Measurements from ENCODE around the gene COMP.
"Not testable (repeated sequence)": the region's sequence is repeated elsewhere in the genome, so short reads cannot be mapped to it uniquely, and the experiment has no call there.

Gene COMP

DNA sequence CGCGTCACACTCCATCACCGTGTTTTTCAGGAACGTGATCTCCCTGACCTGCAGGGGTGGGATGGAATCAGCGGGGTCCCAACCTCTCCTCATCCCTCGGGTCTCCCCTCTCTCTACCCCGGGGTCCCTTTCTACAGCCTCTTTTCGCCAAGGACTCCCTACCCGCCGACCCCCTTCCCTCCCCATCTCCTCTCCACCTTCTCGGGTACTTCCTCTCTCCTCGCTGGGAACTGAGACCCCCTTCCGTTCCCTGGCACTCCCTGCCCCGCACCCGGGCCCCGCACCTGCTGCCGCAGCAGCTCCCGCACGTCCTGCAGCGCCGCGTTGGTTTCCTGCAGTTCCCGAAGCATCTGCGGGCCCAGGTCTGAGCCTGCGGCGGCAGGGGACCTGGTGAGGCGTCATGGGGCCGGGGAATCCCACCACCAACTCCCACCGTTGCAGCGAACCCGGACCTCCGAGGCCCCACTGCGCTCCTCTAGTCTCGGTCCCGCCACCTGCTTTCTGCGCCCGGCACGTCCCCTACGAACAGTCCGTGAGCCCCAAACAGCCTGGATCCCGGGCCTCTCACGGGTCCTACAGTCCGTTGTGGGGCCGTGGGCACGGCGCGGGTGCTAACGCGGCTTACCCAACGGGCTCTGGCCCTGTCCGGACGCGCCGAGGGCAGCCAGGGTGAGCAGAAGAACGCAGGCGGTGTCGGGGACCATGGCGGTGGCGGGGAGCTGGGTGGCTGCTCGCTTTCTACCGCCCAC lies at the start of gene COMP:
COMP (minus strand) TSS at position 740 of the 749 bp plus-strand sequence; CDS start at position 704, 36 bp downstream.
- DNase-seq = no peak

DNA sequence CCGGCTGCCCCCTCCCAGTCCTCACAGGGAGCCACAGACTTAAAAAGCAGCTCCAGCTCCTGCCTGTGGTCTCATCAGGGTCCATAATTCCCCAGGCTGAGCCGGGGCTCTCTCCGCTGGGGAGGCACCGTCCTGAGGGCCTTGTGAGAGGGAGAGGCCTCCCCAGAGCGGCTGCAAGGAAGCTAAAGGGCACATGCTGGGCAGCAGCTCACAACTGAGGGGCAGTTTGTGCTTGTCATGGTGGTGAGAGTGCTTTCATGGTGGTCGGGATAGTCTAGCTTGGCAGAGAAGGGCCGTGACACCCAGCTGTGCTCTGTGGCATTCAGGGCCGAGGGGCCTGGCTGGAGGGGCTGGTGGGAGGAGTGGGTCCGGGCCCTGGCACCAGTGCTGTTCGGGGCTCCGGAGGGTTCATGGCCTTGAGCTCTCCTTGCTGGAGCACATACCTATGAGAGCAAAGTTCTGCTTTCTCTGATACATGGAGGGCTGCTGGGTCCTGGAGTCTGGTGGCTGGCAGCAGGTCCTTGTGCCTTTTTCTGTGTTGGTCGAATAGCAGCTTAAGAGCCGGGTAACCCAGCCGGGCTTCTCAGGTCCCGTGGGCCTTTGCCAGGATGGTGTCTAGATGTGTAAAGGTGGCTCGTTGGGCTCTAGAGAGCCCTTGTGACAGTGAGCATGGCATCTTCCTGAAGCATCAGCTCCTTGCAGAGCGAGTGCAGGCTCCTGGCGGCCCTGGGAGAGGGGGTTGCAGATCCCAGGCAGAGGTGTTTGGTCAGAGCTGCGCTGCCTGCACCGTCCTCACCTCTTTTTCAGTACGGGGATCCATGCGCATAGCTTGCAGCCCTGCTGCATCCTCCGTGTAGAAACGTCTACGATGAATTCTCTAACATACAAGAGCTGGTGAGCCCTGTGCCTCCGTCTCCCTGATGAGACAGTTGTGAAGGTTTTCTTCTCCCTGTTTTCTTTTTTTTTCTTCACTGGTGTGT lies 49.5 kb upstream of the COMP start:
- no peak for DNase-seq

DNA sequence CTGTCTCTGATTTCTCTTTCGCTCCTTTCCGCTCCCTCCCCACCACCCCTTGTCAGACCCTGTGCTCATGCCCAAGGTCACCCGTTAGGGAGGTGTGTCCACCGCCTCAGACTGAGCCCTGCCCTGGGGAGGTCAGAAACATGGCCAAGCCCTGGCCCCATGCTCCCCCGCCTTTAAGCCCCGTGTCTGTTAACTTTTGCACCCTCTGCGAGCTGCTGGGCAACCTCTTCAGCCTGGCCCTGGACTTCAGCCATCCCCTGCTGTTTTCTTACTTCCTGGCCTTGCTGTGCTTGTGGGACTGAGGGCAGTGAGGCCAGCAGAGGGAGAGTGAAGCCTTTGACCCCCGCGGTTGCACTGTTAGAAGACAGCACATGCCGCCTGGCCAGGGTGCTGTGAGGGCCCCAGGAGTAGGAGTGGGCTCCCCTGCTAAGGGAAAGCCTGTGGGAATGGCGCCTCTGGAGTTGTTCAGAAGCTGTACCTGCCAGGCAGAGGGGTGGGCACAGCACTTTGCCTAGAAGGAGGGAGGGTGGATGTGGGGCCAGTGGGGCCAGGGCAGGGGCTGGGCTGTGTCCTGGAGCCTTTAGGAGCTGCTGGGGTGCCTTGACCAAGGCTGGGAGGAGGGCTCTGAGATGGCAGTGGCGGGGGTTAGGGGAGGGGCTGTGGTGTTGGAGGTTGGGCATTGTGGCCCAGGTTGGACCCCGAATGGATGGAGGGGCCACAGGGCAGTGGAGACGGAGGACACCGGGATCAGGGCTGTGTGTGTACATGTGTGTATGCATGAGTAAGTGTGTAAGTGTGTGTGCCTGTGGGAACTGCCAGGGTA lies 48.6 kb upstream of the COMP start:
- no peak for DNase-seq

DNA sequence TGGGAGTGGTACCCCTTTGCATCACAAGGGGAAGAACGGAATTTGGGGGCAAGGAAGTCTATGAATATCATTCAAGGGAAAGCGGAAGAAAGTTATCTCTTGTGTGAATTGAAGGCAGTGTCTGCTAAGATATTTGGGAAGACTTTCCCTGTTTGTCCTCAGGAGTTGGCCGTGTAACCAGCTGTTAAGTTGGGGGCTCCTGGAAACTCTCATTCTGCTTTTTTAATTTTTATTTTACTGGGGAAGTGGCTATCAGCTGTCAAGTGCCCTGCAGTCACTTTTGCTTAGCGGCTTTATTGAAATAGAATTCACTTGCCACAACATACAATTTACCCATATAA lies 43.5 kb upstream of the COMP start:
- DNase-seq = no peak

DNA sequence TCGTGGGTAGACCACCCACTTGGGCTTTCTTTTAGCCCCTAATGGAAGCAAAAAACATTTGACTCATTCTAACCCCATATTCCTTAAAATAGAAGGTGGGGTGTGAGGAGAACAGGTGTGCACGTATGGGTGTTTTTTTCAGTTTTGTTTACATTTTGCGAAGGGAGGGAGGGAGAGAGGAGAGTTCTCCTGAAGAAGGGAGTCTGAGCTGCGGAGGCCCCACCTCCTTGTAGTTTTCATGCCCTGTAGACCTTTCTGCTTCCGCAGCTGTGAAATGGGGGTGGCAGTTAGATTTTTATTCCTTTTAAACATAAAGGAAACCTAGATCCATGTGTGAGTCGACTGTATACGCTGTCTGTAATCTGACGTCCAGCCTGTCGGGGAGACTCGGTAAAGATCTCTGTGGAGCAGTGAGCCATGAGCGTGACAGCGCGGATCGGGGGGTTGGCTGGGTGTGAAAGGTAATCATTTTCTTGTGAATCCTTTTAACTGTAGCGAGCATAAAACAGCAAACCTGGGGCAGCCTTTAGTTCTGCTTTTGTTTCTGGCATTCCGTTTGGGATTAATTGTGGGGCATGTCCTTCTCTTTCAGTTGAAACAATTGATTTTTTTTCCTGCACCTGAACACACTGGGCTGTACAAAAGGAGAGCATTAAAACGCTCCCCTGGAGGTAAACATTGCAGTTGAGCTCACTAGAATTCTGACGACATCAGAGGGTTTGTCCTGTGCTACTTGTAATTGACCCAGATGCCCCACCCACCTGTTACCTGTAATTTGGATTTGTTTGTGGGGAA lies 42.9 kb upstream of the COMP start:
- no peak for DNase-seq

DNA sequence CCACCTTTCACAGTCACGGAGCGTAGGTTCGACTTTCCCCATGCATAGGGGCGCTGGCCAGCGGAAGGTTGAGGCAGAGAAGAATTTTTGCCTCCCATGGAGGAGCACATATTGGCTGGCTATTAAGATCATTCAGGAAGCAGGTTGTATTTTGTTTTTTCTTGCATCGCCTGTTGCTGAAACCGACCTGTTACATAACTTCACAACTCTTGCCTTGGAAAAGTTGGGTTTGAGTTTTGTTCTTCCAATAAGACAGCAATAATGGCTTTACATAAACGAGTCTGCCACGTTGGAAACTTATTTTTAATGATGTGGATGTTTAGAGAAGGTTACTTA lies 42.0 kb upstream of the COMP start:
- no peak for DNase-seq

DNA sequence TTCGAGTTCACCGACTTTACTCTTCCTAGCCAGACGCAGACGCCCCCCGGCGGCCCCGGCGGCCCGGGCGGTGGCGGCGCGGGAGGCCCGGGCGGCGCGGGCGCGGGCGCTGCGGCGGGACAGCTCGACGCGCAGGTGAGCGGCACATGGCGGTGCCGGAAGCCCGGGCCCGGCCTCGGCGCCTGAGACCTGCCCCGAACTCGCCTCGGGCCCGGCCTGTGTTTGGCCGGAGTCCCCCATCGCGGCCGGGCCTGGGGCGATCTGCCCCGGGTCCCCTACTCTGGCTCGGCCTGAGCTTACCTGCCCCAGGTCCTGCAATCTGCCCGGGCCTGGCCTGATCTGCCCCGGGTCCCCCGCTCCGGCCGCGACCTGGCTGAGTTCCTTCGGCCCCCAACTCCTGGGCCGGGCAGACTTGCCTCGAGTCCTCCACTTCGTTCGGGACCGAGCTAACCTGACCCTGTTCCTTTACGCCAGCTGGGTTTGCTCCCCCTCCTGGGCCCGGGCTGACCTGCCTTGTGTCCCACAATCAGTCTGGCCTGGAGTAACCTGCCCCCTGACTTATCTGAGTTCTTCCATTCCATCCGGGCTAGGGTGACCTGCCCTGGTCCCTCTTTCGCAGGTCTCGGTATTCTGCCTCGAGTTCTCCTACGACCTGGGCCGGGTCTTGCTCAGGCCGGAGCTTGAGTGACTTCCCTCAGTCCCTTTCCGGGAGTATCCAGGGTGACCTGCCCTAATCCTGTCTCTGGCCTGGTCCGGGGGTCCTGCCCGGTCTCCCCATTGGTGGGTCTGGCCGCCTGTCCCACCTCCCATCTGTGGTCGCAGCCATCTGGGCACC lies 41.4 kb upstream of the COMP start:
- DNase-seq = no peak

DNA sequence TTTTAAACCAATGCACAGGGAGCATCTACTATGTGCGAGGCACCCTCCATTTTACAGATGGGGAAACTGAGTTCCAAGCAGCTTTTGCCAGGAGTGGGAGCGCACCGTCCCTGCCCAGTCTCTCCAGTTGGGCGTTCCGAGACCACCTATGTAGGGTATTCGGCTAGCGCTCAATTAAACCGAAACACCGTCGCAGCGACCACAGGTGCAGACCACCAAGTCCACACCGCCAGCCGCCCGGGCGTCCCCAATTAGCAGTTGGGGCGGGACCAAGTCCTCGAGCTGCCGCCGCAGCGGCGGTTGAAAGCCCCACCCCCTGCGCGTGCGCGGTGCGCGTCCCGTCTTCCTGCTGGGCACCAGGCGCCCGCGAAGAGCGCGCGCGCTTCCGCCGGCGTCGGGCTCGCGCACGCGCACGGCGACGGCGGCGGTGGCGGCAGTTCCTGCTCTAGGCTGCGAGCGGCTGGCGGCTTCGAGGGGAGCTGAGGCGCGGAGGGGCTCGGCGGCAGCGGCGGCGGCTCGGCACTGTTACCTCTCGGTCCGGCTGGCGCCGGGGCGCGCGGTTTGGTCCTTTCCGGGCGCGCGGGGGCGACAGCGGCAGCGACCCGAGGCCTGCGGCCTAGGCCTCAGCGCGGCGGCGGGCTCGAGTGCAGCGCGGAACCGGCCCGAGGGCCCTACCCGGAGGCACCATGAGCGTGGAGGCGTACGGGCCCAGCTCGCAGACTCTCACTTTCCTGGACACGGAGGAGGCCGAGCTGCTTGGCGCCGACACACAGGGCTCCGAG lies 40.6 kb upstream of the COMP start, which contains the start of gene UPF1:
UPF1 (plus strand) TSS at position 436 of the 782 bp plus-strand sequence; CDS start at position 687, 251 bp downstream.
- peak; percentile 98 for DNase-seq

DNA sequence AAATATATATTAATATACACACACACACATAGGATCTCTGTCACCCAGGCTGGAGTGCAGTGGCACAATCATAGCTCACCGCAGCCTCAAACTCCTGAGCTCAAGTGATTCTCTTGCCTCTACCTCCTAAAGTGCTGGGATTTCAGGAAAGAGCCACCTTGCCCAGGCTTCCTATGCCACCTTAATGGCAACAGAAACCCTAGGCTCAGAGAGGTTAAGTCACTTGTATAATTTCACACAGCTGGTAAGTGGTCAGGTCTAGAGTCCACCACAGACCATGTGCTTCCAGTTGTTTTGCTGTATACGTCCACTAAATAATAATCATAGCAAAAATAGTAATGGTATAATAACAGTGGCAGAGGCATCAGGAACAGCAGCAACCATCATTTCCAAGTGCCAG lies 39.4 kb upstream of the COMP start:
- DNase-seq = no peak

DNA sequence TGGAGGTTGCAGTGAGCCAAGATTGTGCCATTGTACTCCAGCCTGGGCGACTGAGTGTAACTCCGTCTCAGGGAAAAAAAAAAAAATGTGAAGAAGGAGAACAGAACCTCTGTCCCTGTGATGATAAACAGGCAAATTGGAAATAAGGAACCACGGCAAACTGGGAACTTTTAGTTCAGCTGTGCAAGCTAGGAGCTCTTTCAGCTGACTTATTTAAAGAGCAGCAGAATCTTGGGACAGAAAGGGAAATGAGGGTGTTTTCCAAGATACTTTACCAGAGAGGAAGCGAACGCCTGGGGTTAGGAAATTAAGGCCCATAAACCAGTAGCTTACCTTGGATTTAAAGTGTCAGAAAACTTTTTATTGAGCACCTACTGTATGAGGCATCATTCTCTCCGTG lies 37.7 kb upstream of the COMP start:
- DNase-seq = no peak

DNA sequence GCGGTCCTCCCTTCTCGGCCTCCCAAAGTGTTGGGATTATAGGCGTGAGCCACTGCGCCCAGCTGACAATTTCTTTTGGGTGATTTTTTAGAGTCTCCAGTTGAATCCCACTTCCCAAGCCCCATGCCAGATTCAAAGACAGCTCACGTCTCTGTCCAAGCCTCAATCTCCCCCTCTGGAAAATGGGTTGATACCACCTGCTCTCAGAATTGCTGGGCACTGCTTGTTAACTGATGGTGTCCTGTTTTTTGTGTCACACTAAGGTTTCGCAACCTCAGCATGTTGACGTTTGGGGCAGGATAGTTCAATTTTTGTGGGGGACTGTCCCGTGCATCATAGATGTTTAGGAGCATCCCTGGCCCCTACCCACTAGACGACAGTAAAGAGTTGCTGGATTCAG lies 26.5 kb upstream of the COMP start:
- DNase-seq = no peak

DNA sequence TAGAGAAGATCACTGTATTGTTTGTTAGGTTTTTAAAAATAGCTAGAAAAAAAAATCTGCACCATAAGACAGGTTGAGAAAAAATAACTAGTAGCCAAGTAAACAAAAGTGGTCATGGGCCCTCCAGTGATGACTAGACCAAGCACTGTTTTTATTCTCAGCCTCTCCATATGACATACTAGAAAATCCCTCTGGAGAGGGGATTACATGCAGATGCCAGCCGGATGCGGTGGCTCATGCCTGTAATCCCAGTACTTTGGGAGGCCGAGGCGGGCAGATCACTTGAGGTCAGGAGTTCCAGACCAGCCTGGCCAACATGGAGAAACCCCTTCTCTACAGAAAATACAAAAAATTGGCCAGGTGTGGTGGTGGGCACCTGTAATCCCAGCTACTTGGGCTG lies 25.5 kb upstream of the COMP start:
- DNase-seq = not testable (repeated sequence)

DNA sequence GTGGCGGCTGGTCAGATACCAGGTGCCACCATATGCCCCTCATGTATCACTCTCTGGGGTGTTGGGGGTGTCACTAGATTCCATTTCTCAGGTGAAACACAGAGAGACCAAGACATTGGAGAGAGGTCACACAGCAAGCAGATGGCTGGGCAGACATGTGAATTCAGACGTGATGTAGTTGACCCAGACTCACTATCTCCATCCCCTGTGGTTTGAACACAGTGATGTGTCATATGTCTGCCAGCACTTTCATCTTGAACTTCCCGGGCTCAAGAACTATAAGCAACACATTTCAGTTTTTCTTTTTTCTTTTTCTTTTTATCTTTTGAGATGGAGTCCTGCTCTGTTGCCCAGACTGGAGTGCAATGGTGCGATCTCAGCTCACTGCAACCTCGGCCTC lies 24.6 kb upstream of the COMP start:
- no peak for DNase-seq

DNA sequence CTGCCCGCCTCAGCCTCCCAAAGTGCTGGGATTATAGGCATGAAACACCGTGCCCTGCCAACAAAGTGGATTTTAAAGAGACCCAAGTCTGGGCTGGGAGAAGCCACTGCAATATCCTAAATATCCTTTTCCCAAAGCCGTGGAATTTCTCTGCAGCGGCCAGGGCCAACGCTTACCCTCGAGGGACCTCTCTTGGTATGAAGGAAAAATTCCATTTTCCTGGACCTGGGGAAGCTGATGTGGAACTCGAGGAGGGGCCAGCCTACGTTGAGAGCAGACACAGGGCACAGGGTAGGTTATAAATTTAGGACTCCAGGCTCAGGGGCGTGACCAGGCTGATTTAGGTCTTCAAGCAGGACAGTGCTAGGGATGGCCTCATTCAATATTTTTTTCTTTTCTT lies 23.0 kb upstream of the COMP start:
- DNase-seq = no peak

DNA sequence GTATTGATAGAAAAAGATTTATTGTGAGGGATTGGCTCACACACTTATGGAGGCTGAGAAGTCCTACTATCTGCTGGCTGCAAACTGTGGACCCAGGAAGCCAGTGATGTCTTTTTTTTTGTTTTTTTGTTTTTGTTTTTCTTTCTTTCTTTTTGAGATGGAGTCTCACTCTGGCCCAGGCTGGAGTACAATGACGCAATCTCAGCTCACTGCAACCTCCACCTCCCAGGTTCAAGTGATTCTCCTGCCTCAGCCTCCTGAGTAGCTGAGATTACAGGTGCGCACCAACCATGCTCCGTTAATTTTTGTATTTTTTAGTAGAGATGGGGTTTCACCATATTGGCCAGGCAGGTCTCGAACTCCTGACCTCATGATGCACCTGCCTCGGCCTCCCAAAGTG lies 20.5 kb upstream of the COMP start:
- DNase-seq = not testable (repeated sequence)

DNA sequence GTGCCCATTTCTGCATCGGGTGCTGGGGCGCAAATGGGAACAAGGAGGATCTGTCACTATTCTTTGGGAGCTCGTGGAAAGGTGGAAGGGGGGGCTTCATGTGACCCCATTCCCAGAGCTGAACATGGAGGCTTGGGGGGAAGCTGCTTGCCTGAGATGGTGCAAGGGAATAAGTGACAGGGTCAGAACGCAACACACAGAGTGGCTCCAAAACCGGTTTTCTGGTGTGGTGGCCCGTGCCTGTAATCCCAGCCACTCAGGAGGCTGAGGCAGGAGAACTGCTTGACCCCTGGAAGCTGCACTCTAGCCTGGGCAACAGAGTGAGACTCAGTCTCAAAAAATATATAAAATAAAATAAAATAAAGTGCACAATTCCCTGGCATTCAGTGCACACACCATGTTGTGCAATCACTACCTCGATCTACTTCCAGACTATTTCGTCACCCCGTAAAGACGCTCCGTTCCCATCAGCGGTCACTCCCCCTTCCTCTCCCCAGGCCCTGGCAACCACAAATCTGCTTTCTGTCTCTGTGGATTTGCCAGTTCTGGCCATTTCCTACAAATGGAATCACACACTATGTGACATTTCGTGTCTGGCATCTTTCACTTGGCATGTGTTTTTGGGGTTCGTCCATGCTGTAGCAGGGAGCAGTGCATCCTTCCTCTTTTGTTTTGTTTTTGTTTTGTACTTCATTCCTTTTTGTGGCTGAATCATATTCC lies 18.2 kb upstream of the COMP start:
- DNase-seq = no peak

DNA sequence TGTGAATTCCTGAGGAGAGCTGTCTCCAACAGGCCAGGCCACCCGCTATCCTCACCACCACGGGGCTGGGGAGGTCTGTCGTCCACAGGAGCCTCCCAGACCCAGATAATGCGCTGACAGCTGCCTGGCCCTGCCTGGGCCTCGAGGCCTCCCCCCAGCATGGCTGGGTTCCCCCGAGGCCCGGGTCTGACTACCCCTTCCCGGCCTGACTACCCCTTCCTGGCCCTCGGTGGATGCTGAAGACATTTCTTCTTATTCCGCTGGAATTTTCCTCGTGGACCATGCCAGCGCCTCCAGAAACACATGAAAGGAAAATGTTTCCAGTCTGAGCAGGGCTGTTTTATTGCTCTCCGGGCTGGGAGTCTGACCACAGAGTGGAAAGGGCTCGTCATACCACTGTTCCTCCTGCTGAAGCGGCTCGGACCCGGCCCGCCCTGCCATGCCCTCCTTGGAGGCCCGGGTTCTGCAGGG lies 16.8 kb upstream of the COMP start:
- DNase-seq = no peak

DNA sequence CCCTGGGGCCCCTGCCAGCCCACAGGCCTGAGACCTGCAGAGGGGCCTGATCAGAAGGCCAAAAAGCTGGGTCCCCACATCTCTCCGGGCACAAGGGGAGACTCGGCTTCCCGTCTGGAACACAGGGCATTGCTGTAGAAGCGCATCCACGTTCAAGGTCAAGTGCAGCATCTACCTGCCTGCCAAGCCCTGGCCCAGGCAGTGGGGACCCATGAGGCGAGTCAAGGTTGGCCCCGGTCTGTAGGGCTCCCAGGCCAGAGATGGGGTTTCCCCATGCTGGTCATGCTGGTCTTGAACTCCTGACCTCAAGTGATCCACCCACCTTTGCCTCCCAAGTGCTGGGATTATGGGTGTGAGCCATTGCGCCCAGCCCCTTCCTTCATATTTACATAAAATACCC lies 13.5 kb upstream of the COMP start:
- DNase-seq = no peak

DNA sequence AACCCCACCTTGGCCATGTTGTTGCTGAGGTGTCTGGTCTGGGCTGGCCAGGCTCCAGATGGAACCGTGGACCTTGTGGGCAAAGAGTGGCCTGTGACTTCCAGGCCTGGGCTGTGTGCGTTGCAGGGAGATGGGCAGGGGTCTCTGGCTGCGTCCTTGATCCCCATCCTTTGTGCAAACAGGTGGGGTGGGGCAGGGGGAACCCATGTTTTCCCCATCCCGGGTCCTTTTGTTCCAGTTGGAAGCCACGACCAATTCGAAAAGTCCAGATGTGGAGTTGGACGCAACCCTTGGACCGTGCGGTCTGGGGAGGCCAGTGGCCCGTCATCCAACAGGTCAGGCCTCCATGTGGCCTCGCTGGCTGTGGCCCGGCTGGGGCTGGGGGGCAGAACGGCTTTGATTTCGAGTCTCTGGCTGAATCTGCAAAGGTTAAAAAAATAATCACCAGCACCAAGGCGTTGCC lies 13.1 kb upstream of the COMP start:
- no peak for DNase-seq
